ENCODE results near the gene SDHAF2.
A peak's percentile ranks its signal among the peaks of the same experiment; 100 is the strongest.
"Not testable (repeated sequence)": the region's sequence is repeated elsewhere in the genome, so short reads cannot be mapped to it uniquely, and the experiment has no call there.

Gene SDHAF2

DNA sequence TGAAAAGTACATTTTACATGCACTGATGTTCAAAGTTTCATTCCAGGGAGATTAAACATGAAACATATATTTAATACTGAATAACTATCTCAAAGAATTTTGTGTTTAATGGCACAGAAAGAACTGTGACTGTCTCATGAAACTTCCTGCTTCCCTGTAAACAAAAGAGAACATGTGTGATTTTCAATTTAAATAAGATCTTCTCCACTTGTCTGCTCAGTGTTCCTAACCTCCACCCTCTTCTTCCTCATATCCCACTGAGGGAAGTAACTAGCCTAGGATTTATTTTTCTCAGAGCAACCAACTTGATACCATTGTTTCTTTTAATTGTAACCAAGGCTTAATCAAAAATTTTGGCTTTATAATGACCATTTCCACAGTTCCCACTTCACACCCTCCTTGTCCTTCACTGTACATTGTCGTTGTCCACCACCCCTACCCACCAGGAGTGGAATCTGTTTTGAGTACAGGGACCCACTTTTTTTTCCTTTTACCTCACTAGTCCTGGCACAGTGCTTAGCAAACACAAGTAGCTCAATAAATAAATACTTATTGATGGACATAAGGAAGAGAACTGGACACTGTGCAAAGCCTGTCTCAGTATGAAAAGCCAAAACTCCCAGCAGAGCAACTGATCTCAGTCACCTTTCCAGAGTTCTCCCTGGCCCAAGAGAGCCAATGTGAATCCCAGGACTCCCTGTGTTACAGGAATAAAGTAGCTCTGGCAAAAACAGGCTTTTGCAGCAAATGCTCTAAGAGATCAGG, 4.4 kb upstream of the SDHAF2 start:
- no peak for DNase-seq (ENCODE audit: low spot score)

DNA sequence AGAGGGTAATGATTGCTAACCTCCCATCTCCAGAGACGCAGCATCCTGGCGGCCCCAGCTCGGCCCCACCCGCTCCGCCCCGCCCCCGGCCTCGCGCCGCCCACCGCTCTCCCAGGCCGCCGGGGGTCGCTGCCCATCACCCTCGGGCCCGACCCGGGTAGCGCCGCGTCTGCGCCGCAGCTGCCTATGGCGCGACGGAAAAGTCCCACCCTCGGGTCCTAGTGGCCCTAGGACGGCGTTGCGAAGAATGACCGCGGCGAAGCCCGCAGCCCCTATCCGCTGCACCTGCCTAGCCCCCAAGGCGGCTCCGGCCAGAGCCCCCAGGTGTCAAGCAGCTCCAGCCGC, 606 bp upstream of the SDHAF2 start:
- DNase-seq (ENCODE audit: low spot score) = peak; percentile 93

DNA sequence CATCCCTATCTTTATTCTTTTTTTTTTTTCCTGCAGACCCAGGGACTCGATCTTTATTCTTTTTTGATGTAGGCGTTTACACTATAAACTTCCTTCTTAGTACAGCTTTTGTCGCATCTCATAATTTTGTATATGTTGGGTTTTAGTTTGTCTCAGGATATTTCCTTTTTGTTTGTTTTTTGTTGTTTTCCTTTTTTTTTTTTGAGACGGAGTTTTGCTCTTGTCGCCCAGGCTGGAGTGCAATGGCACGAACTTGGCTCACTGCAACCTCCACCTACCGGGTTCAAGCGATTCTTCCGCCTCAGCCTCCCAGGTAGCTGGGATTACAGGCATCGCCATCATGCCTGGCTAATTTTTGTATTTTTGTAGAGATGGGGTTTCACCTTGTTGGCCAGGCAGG, 915 bp downstream of the SDHAF2 start:
- not testable (repeated sequence) for DNase-seq (ENCODE audit: low spot score)

DNA sequence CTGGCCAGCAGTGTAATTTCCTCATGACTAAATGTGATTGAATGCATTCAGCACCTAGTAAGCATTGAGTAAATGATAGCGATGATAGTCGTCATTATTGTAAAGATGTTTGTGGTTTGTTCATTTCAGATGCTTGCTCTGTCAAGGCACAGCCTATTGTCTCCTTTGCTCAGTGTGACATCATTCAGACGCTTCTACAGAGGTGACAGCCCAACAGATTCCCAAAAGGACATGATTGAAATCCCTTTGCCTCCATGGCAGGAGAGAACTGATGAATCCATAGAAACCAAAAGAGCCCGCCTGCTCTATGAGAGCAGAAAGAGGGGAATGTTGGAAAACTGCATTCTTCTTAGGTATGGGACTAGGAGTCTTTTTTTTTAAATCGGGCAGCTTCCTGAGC, 7.6 kb downstream of the SDHAF2 start:
- no peak for DNase-seq (ENCODE audit: low spot score)

DNA sequence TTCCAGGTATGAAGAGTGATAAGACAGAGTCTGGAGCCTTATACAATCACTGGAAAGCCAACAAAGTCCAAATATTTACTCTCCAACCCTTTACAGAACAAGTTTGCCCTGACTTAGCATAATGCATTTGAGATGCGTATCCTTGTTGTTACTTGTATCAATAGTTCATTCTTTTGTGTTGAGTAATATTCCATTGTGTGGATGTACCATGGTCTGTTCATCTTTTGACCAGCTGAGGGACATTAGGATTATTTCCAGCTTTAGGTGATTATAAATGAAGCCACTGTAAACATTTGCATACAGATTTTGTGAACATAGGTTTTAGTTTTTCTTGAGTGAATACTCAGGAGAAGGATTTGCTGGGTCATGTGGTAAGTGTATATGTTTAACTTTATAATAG, 9.7 kb downstream of the SDHAF2 start:
- no peak for DNase-seq (ENCODE audit: low spot score)

DNA sequence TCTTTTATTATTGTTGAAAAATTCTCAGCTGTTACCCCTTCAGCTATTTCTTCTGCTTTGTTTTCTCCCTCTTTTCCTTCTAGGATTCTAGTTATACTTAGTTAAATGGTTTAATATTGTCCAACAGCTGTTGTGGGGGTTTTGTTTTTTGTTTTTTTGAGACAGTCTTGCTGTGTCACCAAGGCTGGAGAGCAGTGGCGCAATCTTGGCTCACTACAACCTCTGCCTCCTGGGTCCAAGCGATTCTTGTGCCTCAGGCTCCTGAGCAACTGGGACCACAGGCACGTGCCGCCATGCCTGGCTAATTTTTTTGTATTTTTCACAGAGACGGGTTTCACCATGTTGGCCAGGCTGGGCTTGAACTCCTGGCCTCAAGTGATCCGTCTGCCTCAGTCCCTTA, 12.7 kb downstream of the SDHAF2 start:
- no peak for DNase-seq (ENCODE audit: low spot score)

DNA sequence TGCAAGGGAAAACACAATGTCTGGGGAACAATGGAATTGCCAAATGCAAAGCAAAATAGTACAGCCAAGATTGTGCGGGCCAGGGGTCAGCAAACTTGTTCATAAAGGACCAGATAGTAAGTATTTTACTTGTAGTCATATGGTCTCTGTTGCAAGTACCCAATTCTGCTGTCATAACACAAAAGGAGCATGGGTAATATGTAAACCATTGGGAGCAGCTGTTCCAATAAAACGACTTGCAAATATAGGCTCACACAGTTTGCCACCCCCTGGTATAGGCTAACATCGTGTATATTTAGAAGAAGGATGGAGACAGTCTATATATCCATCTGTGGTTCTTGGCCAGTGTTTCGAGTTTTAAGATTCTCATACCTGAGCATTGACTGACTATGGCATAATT, 15.6 kb downstream of the SDHAF2 start:
- no peak for DNase-seq (ENCODE audit: low spot score)

DNA sequence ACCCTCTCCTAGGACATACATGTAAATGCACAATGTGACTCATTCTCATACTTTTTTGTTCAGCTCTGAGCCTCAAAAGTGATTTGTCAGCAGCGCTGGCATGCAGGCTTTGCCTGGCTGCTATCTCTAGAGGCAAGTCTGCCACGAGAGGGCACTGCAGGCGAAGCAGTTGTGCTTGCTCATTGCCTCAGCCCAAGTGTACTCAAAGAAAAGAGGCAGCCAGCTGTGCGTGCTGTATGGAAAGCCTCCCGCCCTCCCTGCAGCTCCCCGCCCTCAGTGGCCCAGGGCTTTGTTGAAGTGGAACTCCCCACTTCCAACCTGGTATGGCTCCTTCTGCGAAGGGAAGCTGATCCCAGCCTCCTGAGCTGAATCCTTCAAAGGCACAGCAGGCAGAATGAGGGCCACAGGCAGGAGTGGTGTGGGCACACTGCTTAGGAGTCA, 16.3 kb downstream of the SDHAF2 start:
- DNase-seq (ENCODE audit: low spot score) = peak; percentile 92

DNA sequence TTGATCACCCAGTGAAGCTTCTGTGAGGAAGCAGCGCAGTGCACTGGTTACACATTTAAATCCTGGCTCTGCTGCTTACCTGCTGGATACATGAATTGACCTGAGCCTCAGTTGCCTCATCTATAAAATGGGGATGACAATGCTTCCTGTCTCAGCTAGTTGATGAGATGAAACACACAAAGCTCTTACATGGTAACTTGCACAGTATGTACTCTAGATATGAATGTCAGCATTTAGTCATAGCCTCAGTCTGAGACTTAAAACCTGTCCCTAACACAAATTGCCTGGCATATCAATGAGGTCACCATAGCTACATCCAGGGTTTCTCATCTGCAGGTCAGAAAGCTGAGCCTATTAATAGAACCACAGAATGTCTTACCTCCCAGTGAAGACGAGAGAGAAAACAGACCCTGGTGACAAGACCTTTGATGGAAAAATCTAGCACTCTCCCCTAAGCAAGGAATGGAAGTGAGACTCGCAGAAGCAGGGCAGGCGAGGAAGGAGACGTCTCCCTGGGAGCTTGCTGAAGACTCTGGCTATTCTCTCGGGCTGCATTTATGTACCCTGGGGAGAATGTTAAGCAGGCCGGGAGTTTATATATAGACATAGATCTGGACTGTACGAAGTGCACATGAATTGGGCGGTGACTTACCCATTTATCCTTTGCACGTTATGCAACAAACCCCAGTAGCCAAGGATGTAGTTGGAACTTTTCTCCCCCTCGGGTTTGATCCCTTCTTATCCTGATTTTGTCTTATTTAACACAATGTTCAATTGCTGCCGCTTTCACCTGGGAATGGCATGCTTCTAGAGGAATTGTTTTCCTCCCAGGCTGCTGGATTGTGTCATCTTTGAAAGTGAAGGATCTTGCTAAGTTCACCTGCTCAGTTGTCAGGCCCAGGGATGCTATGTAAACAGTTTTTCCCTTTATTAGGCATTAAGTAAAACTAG, 18.0 kb downstream of the SDHAF2 start:
- no peak for DNase-seq (ENCODE audit: low spot score)

DNA sequence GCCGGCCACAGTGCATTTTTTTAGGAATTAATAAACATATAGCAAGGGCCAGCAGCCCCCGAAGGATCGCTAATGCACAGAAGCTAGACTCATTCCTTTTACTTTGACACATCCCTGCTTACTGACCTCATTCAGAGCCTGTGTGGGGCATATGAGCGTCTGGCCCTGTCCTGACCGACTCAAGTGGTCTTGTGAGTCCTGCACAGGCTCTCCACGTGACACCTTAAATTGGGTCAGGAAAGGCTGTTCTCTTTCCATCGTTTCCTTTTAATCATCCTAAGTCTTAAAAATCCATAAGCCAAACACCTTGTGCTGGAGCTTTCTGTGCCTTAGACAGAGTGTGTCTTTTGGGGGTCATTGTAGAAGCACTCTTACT, 18.6 kb downstream of the SDHAF2 start:
- DNase-seq (ENCODE audit: low spot score) = no peak

DNA sequence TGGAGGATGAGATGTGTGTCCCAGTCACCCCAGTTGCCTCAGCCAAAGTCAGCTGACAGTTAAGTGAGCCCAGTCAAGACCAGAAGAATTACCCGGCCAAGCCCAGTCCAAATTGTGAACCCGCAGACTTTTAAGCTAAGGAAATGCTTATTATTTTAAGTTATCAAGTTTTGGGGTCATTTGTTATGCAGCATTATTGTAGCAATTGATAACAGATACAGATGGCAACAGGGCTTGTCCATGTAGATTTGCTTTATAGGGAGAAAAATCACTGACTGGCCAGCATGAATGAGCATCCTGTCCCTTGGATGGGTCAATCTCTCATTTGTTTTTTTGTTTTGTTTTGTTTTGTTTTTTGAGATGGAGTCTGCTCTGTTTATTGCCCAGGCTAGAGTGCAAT, 22.9 kb downstream of the SDHAF2 start:
- DNase-seq (ENCODE audit: low spot score) = no peak

DNA sequence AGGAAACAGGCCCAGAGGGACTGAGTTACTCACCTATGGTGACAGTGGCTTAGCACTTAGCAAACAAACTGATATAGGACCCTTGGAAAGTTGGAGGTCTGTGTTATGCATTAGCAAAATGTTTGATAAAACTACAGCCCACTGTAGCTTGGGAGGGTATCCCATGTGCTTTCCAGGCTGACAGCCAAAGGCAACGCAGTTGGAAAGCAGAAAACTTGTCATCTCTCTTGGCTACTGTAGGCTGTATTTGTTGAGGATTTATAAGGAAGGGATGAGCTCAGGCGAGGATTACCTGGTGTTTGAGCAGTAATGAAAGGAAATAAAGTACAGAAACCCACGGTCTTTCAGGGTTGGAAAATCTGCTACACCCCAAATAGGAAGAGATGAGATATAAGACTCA, 23.8 kb downstream of the SDHAF2 start:
- DNase-seq (ENCODE audit: low spot score) = no peak

DNA sequence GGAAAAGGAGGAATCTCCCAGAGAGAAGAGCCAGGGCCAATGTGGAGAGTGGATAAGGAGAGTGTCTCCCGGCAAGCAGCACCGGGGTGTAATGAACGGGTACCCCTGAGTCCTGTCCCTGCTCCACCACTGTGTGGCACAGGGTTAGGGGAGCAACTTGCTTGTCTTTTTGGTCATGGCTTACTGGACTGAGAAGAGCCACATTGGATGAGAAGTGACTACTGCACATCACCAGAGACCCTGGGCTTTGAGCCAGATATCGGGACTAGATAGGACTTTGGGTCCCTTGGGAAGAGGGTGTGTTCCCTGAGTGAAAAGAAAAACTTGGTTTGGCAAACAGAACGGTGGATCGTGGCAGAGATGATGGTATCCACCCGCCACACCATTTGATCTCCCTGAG, 24.6 kb downstream of the SDHAF2 start:
- DNase-seq (ENCODE audit: low spot score) = no peak

DNA sequence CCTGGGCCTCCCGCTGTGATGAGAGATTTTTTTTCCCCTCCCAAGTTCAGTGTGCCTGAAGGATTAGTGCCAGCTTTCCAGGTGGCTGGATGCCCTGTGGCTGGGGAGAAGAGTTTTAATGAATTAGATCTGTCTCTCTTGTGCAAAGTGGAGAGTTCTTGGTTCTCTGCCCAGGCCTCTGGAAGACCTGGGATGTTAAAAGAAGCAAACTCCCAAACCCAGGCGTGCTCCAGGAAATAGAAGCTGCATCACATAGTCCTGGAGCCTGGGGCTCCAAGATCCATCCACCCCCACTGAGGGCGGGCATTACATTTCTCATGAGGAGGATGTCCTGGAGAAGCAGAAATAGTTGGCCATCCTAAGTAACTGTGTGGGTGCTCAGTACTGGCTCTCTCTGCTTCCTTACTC, 30.6 kb downstream of the SDHAF2 start:
- no peak for DNase-seq (ENCODE audit: low spot score)

DNA sequence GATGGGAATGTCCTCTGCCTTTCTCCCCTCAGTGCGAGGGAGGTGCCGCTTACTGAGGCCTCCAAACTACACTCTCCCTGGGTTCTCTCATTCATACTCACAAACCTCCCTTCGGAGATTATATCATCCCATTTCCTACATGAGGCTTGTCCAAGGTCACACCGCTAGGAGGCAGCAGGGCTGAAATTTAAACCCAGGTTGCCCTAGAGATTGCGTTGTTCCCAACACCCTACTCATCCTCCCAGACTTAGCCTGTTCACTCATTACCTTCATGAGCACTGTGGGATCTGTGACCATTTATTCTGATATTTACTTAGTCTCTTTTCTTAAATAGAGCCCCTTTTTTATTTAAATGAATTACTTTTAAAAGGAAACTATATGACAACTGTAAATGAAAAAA, 31.1 kb downstream of the SDHAF2 start:
- no peak for DNase-seq (ENCODE audit: low spot score)

DNA sequence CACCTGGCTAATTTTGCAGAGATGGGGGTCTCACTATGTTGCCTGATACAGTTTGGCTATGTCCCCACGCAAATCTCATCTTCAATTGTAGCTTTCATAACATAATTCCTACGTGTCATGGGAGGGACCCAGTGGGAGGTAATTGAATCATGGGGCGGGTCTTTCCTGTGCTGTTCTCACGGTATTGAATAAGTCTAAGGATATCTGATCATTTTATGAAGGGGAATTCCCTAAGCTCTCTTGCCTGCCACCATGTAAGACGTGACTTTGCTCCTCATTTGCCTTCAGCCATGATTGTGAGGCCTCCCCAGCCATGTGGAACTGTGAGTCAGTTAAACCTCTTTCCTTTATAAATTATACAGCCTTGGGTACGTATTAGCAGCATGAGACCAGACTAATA, 37.7 kb downstream of the SDHAF2 start:
- not testable (repeated sequence) for DNase-seq (ENCODE audit: low spot score)

DNA sequence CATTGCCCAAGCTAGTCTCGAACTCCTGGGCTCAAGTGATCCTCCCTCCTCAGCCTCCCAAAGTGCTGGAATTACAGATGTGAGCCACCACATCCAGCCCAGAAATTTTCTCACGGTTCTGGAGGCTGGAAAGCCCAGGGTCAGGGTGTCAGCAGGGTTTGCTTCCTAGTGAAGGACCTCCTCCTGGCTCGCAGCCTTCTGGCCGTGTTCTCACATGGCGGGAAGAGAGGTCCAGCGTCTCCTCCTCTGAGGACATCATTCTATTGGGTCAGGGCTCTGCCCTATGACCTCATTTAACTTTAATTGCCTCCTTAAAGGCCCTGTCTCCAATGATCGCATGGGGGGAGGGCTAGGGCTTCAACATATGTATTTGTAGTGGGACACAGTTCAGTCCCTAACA, 38.1 kb downstream of the SDHAF2 start:
- no peak for DNase-seq (ENCODE audit: low spot score)

DNA sequence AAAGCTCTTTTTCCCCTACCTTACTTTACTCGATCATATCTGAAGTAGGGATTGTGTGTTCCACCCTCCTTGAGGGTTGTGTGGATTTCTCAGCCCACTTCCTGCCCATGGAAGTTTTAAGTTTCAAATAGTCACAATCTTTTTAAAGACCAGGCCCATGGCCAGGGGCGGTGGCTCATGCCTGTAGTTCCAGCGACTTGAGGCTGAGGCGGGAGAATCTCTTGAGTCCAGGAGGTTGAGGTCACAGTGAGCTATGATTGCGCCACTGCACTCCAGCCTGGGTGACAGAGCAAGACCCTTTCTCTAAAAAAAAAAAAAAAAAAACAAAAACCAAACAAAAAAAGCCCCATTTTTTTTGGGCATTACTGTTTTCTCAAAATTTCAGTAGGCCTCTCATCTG, 42.4 kb downstream of the SDHAF2 start:
- DNase-seq (ENCODE audit: low spot score) = no peak

DNA sequence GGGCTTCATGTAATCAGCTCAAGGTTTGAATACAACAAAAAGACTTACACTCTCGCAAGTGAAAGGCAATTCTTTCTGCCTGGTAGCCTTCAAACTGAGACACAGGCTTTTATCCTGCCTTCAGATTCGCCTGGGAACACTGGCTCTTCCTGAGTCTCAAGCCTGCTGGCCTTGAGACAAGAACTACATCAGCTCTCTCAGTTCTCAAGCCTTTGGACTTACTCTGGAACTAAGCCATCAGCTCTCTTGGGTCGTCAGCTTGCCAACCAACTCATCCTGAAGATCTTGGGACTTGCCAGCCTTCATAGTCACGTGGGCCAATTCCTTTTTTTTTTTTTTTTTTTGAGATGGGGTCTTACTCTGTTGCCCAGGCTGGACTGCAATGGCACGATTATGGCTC, 42.9 kb downstream of the SDHAF2 start:
- DNase-seq (ENCODE audit: low spot score) = no peak

DNA sequence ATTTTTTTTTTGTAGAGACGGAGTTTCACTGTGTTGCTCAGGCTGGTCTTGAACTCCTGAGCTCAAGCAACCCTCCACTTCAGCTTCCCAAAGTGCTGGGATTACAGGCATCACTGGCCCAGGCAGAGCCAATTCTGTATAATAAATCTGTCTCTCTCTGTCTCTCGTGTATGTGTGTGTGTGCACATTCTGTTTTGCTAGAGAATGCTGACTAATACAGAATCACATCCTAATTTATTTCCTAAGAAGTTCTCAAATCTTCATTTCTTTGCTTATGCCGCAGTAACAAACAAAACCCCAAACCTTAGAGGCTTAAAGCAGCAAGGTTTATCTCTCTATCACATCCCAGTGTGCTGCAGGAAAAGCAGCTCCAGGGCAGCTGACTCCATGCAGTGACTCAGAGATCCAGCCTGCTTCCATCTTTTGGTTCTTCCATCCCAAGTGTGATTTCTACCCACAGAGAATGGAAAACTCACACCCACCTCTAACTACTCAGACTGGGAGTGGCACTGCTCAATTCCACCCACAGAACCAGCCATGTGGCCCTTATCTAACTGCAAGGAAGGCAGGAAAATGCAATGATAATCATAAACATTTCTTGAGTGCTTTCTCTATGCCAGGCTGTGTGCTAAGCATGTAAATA, 43.6 kb downstream of the SDHAF2 start:
- no peak for DNase-seq (ENCODE audit: low spot score)

DNA sequence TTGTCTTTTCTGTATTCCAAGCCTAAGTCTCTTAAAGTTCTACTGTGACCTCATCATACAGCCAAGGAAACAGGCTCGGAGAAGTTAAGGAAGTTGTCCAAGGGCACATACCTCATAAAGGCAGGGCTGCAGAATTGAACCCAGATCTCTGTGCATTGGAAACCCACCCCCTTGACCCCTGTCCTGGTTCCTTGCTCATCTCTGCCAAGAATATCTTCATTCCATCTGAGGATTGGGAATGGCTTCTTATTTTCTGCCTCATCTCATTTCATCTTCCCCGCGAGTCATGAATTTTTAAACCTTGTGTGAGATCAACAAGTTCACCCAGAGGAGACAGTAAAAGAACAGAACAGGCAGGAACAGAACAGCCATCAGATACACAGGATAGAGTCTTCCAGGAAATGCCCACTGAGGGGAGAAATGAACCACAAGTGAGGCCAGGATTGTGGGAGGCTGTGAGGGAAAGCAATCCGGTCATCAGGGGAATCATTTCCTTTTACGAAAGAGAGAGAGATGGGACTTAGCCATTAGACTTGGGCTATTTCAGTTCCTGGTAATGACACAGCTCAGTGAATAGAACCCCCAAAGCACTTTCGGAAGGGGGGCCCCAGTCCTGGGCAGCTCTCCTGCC, 44.2 kb downstream of the SDHAF2 start:
- DNase-seq (ENCODE audit: low spot score) = no peak

DNA sequence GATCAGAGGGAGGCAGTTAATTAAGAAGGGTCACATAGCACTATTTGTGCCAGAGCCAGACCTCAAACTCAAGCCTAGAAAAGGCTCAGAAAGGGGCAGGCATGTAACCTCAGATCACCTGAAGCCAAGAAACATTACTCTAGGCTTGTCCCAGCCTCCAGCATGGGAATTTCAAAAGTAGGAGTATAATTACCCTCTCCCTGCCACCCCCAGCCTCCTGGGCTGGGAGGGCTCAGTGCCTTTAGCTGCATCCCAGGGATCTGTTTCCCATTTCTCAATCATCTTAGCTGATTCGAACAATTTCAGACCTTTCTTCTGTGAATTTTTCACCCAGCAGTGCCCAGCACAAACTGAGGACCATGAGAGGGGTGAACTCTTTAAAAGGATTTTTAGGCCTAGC, 45.5 kb downstream of the SDHAF2 start:
- no peak for DNase-seq (ENCODE audit: low spot score)

DNA sequence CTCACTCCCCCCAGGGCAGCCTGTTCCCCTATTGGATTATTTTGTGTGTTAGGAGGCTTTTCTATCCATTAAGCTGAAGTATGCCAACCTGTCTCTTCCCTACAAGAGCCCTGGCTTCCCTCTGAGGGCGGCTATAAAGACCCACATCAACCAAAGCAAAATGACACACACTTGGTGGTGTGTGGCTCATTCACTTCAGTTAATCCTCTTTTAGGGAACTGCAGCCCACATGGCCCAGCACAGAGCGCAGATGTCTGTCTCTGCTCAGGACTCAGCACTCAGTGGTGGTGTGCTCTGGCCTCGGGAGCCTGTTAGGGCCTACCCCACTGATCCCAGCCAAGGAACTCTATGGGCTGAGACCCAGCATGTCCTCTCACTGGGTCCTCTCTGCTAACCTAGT, 46.4 kb downstream of the SDHAF2 start:
- DNase-seq (ENCODE audit: low spot score) = no peak

Data from iPS-NIHi11 (cell line).